Stimulated activated effector memory CD8-positive, alpha-beta T cell treated with anti-CD3 and anti-CD28 coated beads, Interleukin-12 subunit alpha, Interleukin-12 subunit beta, amount 100 ng/mL, for 72 hours (primary cell): ENCODE data around the gene RFPL1.

Experiments
- ATAC-seq: fragments of 150-1000 bp; cut with Tn5 transposase; 2 replicates; pipeline ENCODE4 v1.10.0; 2021
- DNase-seq, 2 donors: peaks; one replicate each; pipeline ENCODE4 v3.0.0; 2021 to 2022; ENCODE audit warnings: low spot score in 2 of 2
- H3K27ac Mint-ChIP-seq: one replicate; pipeline ENCODE4 v1.8.0; 2022; ENCODE audit warnings: mild to moderate bottlenecking, mixed read lengths
- H3K36me3 Mint-ChIP-seq: one replicate; pipeline ENCODE4 v1.8.0; 2022; ENCODE audit warnings: mild to moderate bottlenecking, mixed read lengths
- H3K4me1 Mint-ChIP-seq: one replicate; pipeline ENCODE4 v1.8.0; 2022; ENCODE audit warnings: mixed read lengths
- H3K4me3 Mint-ChIP-seq: one replicate; pipeline ENCODE4 v1.8.0; 2022; ENCODE audit warnings: mild to moderate bottlenecking, mixed read lengths
- H3K9me3 Mint-ChIP-seq: one replicate; pipeline ENCODE4 v1.8.0; 2022; ENCODE audit warnings: mixed read lengths

RFPL1 gene

GRCh38 chr22:29427176-29427760 is 11.1 kb upstream of the RFPL1 start:
- H3K27ac Mint-ChIP-seq, result no peak overlapping the region
- no peaks in the 10 kb centered on the region for H3K36me3 Mint-ChIP-seq
- no peaks in the 10 kb centered on the region for H3K9me3 Mint-ChIP-seq
- no peak overlapping the region for H3K4me3 Mint-ChIP-seq
- ATAC-seq (no peak), DNase-seq (no peak)
- no peaks in the 10 kb centered on the region for H3K4me1 Mint-ChIP-seq

GRCh38 chr22:29431986-29432385 is 6.4 kb upstream of the RFPL1 start:
- Mint-ChIP-seq H3K36me3 (no peaks in the 10 kb centered on the region), H3K9me3 (no peaks in the 10 kb centered on the region), H3K4me3 (no peak overlapping the region), H3K27ac (no peak overlapping the region), H3K4me1 (no peaks in the 10 kb centered on the region)
- DNase-seq (no peak), ATAC-seq (no peak)

- Mint-ChIP-seq H3K36me3 (no peaks in the 10 kb centered on the region), H3K27ac (no peak overlapping the region), H3K4me3 (no peak overlapping the region), H3K9me3 (no peaks in the 10 kb centered on the region), H3K4me1 (no peaks in the 10 kb centered on the region)
- no peak for ATAC-seq
- no peak for DNase-seq
Measured at GRCh38 chr22:29433856-29434255, 4.5 kb upstream of the RFPL1 start.

- no peaks in the 10 kb centered on the region for H3K9me3 Mint-ChIP-seq
- no peak overlapping the region for H3K4me3 Mint-ChIP-seq
- H3K4me1 Mint-ChIP-seq, result no peaks in the 10 kb centered on the region
- no peak for DNase-seq
- ATAC-seq, result no peak
- no peaks in the 10 kb centered on the region for H3K36me3 Mint-ChIP-seq
- no peak overlapping the region for H3K27ac Mint-ChIP-seq
Measured at GRCh38 chr22:29434288-29434687, 4.1 kb upstream of the RFPL1 start.

GRCh38 chr22:29435236-29436136 is 2.9 kb upstream of the RFPL1 start:
- Mint-ChIP-seq H3K9me3 (no peaks in the 10 kb centered on the region), H3K36me3 (no peaks in the 10 kb centered on the region)

GRCh38 chr22:29442976-29443375 is 4.6 kb downstream of the RFPL1 start:
- ATAC-seq (no peak), DNase-seq (no peak)
- no peaks in the 10 kb centered on the region for H3K9me3 Mint-ChIP-seq
- no peaks in the 10 kb centered on the region for H3K36me3 Mint-ChIP-seq
- no peak overlapping the region for H3K27ac Mint-ChIP-seq
- no peak overlapping the region for H3K4me3 Mint-ChIP-seq
- no peaks in the 10 kb centered on the region for H3K4me1 Mint-ChIP-seq

More at GRCh38 chr22:29435236-29436136, 2.9 kb upstream of the RFPL1 start:
- no peaks in the 10 kb centered on the region for H3K4me1 Mint-ChIP-seq
- no peak for ATAC-seq
- H3K4me3 Mint-ChIP-seq, result no peak overlapping the region
- no peak overlapping the region for H3K27ac Mint-ChIP-seq
- no peak for DNase-seq

GRCh38 chr22:29443452-29443851 is 5.1 kb downstream of the RFPL1 start:
- H3K4me1 Mint-ChIP-seq, result no peaks in the 10 kb centered on the region
- ATAC-seq (no peak), DNase-seq (no peak)
- no peaks in the 10 kb centered on the region for H3K36me3 Mint-ChIP-seq
- no peak overlapping the region for H3K27ac Mint-ChIP-seq
- H3K4me3 Mint-ChIP-seq, result no peak overlapping the region
- H3K9me3 Mint-ChIP-seq, result no peaks in the 10 kb centered on the region

- Mint-ChIP-seq H3K4me3 (no peak overlapping the region), H3K27ac (no peak overlapping the region)
Measured at GRCh38 chr22:29443861-29444792, 5.7 kb downstream of the RFPL1 start.

GRCh38 chr22:29445508-29445907 is 7.1 kb downstream of the RFPL1 start:
- Mint-ChIP-seq H3K27ac (no peak overlapping the region), H3K36me3 (no peaks in the 10 kb centered on the region), H3K4me1 (no peaks in the 10 kb centered on the region), H3K9me3 (no peaks in the 10 kb centered on the region), H3K4me3 (no peak overlapping the region)
- ATAC-seq (no peak), DNase-seq (no peak)

More at GRCh38 chr22:29443861-29444792, 5.7 kb downstream of the RFPL1 start:
- ATAC-seq (no peak), DNase-seq (no peak)
- H3K36me3 Mint-ChIP-seq, result no peaks in the 10 kb centered on the region
- H3K9me3 Mint-ChIP-seq, result no peaks in the 10 kb centered on the region
- H3K4me1 Mint-ChIP-seq, result no peaks in the 10 kb centered on the region

- no peak overlapping the region for H3K4me3 Mint-ChIP-seq
- no peaks in the 10 kb centered on the region for H3K36me3 Mint-ChIP-seq
- no peak for ATAC-seq
- H3K9me3 Mint-ChIP-seq, result no peaks in the 10 kb centered on the region
- H3K4me1 Mint-ChIP-seq, result no peaks in the 10 kb centered on the region
- H3K27ac Mint-ChIP-seq, result no peak overlapping the region
- no peak for DNase-seq
Measured at GRCh38 chr22:29447906-29448305, 9.5 kb downstream of the RFPL1 start.

GRCh38 chr22:29449296-29449875 is 11.0 kb downstream of the RFPL1 start:
- Mint-ChIP-seq H3K9me3 (no peaks in the 10 kb centered on the region), H3K36me3 (no peaks in the 10 kb centered on the region), H3K4me1 (no peaks in the 10 kb centered on the region), H3K4me3 (no peak overlapping the region), H3K27ac (no peak overlapping the region)
- no peak for ATAC-seq
- no peak for DNase-seq

- Mint-ChIP-seq H3K27ac (no peak overlapping the region), H3K4me1 (no peaks in the 10 kb centered on the region), H3K9me3 (no peaks in the 10 kb centered on the region), H3K4me3 (no peak overlapping the region), H3K36me3 (no peaks in the 10 kb centered on the region)
- ATAC-seq (no peak), DNase-seq (no peak)
Measured at GRCh38 chr22:29450222-29450621, 11.8 kb downstream of the RFPL1 start.

- Mint-ChIP-seq H3K27ac (no peak overlapping the region), H3K4me1 (no peaks in the 10 kb centered on the region), H3K4me3 (no peak overlapping the region), H3K9me3 (no peaks in the 10 kb centered on the region), H3K36me3 (no peaks in the 10 kb centered on the region)
- DNase-seq, result no peak
- no peak for ATAC-seq
Measured at GRCh38 chr22:29451863-29452262, 13.5 kb downstream of the RFPL1 start.

GRCh38 chr22:29454276-29454675 is 15.9 kb downstream of the RFPL1 start:
- ATAC-seq, result no peak
- DNase-seq, result no peak
- Mint-ChIP-seq H3K9me3 (no peaks in the 10 kb centered on the region), H3K27ac (no peak overlapping the region), H3K4me3 (no peak overlapping the region), H3K4me1 (no peaks in the 10 kb centered on the region), H3K36me3 (no peaks in the 10 kb centered on the region)

GRCh38 chr22:29456211-29456671 is 17.9 kb downstream of the RFPL1 start:
- no peak for DNase-seq
- ATAC-seq, result no peak
- H3K4me1 Mint-ChIP-seq, result no peaks in the 10 kb centered on the region
- H3K4me3 Mint-ChIP-seq, result no peak overlapping the region
- no peak overlapping the region for H3K27ac Mint-ChIP-seq
- H3K9me3 Mint-ChIP-seq, result no peaks in the 10 kb centered on the region
- no peaks in the 10 kb centered on the region for H3K36me3 Mint-ChIP-seq
